Fibroblast of mammary gland (primary cell): ENCODE results near the gene SLC8A3.

ENCODE experiments used
- DNase-seq: peaks from one replicate; pipeline ENCODE4 v3.0.0-alpha.2; 2010; ENCODE audit warnings: low read depth
- H3K4me3 ChIP-seq: 2 replicates; pipeline ENCODE4 v1.5.1; 2011; ENCODE audit warnings: low read depth, mild to moderate bottlenecking, low read length, moderate library complexity; ENCODE audit not compliant: control insufficient read depth
- TF ChIP-seq, protein P1 (sequence below): conservative IDR thresholded peaks from 2 replicates; pipeline ENCODE4 v1.5.1; 2011; ENCODE audit warnings: low read depth, low read length, inconsistent platforms; ENCODE audit not compliant: control insufficient read depth, insufficient read depth

SLC8A3 gene

DNA sequence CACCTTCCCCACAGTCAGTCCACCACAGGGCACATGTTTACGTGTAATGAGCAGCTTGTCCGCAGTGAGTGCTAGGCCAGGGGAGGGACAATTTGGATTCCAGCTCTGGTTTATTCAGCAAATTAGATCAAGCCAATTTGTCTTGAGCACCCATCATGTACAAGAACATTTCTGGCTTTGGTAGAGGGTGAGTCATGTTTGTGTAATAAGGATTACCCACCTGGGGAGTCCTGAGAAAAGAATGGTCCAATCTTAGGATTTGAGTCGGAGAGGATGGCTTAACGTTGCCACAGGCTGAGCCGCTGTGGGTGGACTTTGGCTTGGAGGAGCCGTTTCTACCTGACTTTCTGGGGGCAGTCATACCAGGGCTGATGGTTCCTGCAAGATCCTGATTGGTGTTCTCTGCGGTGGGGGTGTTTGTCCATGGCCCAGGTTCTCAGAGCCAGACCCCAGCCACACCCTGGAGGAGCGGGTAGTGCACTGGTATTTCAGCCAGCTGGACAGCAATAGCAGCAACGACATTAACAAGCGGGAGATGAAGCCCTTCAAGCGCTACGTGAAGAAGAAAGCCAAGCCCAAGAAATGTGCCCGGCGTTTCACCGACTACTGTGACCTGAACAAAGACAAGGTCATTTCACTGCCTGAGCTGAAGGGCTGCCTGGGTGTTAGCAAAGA lies 165.8 kb downstream of the SLC8A3 start:
- no peak for DNase-seq
- no peak overlapping the region for H3K4me3 ChIP-seq
- TF ChIP-seq, protein P1, sequence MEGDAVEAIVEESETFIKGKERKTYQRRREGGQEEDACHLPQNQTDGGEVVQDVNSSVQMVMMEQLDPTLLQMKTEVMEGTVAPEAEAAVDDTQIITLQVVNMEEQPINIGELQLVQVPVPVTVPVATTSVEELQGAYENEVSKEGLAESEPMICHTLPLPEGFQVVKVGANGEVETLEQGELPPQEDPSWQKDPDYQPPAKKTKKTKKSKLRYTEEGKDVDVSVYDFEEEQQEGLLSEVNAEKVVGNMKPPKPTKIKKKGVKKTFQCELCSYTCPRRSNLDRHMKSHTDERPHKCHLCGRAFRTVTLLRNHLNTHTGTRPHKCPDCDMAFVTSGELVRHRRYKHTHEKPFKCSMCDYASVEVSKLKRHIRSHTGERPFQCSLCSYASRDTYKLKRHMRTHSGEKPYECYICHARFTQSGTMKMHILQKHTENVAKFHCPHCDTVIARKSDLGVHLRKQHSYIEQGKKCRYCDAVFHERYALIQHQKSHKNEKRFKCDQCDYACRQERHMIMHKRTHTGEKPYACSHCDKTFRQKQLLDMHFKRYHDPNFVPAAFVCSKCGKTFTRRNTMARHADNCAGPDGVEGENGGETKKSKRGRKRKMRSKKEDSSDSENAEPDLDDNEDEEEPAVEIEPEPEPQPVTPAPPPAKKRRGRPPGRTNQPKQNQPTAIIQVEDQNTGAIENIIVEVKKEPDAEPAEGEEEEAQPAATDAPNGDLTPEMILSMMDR: no peak

GRCh38 chr14:70021548-70022220 lies 167.1 kb downstream of the SLC8A3 start:
- TF ChIP-seq, protein P1: no peak
- H3K4me3 ChIP-seq: no peak overlapping the region
- no peak for DNase-seq

GRCh38 chr14:70020352-70021170 lies 168.2 kb downstream of the SLC8A3 start:
- TF ChIP-seq, protein P1: no peak
- DNase-seq: peak; percentile 33
- H3K4me3 ChIP-seq: no peak overlapping the region

- no peak overlapping the region for H3K4me3 ChIP-seq
- TF ChIP-seq, protein P1: no peak
- DNase-seq: no peak
These were observed 169.1 kb downstream of the SLC8A3 start for GRCh38 chr14:70019695-70020094.

- TF ChIP-seq, protein P1: no peak
- DNase-seq: peak; percentile 28
- H3K4me3 ChIP-seq: no peak overlapping the region
These were observed 170.0 kb downstream of the SLC8A3 start for GRCh38 chr14:70018713-70019211.

GRCh38 chr14:70018230-70018629 lies 170.5 kb downstream of the SLC8A3 start:
- H3K4me3 ChIP-seq: no peak overlapping the region
- DNase-seq: no peak

More at GRCh38 chr14:70018230-70018629, 170.5 kb downstream of the SLC8A3 start:
- TF ChIP-seq, protein P1: no peak
